Measurements from ENCODE around the gene CFAP20.

- TF ChIP-seq CTCF (IDR thresholded peaks at IDR 0.05; ENCODE audit: insufficient read depth, low read length, poor library complexity, severe bottlenecking) (no peak), EZH2phosphoT487 (conservative IDR thresholded peaks at IDR 0.05; ENCODE audit: low read length) (no peak)
Measured at GRCh38 chr16:58116081-58116480, 13.1 kb downstream of the CFAP20 start.

All from SU-DHL-6 (cell line).